Esophagus muscularis mucosa (tissue), 3 donors: Measurements from ENCODE around the gene COL19A1.

Source experiments
- POLR2A ChIP-seq: fragments of 450-650 bp; IDR thresholded peaks from one replicate; pipeline ENCODE4 v1.6.1; 2017; ENCODE audit warnings: antibody characterized with exemption, moderate library complexity, mild to moderate bottlenecking, low read depth
- POLR2AphosphoS5 ChIP-seq, 2 donors: sonication (generic); formaldehyde crosslinking; IDR thresholded peaks; one replicate each; pipeline ENCODE4 v1.6.1; 2017; ENCODE audit warnings: antibody characterized with exemption in 2 of 2
- TF ChIP-seq, protein P1 (sequence below), 3 experiments: fragments of 200-600 bp in 2 of 3; fragments of 450-650 bp in 1 of 3; sonication (generic) in 2 of 3; IDR thresholded peaks; one replicate each; pipeline ENCODE4 v1.5.1; 2017 to 2019; ENCODE audit warnings: antibody characterized with exemption in 3 of 3, mild to moderate bottlenecking in 2 of 3, moderate library complexity in 1 of 3

DNA sequence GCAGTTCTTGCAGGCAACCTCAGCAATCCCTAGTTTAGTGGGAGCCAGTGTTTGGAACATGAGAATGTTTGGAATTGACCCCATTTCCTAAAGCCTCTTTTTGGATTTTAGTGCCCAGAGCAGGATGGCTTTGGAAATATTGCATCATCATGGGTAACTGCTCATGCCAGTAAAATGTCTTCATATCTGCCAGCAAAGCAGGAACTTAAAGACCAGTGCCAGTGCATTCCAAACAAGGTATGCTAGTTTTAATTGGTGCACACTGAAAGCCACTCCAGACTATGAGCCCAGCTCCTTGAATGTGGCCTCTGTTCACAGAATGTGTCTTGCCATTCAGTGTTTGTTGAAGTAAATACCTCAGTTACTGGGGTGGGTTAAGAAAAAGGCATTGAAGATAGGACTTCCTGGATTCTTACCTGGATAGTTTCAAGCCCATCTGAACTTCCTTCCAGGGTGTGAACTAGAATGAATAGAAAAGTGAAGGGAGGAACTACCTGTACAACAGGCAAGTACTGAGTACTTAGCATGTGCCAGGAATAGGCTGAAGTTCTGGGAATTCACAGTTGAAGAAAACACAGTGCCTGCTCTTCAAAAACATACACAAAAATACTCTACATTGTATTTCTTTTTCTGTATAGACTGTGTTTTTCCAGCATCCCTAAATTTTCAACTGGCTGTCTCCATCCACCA, 70.5 kb downstream of the COL19A1 start:
- TF ChIP-seq, protein P1, sequence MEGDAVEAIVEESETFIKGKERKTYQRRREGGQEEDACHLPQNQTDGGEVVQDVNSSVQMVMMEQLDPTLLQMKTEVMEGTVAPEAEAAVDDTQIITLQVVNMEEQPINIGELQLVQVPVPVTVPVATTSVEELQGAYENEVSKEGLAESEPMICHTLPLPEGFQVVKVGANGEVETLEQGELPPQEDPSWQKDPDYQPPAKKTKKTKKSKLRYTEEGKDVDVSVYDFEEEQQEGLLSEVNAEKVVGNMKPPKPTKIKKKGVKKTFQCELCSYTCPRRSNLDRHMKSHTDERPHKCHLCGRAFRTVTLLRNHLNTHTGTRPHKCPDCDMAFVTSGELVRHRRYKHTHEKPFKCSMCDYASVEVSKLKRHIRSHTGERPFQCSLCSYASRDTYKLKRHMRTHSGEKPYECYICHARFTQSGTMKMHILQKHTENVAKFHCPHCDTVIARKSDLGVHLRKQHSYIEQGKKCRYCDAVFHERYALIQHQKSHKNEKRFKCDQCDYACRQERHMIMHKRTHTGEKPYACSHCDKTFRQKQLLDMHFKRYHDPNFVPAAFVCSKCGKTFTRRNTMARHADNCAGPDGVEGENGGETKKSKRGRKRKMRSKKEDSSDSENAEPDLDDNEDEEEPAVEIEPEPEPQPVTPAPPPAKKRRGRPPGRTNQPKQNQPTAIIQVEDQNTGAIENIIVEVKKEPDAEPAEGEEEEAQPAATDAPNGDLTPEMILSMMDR (IDR thresholded peaks at IDR 0.05) = no peak
- TF ChIP-seq POLR2A (no peak), POLR2AphosphoS5 (IDR thresholded peaks at IDR 0.05) (peak in 1 of 2 donors; percentile 24)
